H1 (cell line): ENCODE measurements around the gene DBX1. TPM values are rescaled to one million over a fixed set of nuclear protein-coding genes. Genes with fewer than 3 reads are reported as not detected.

Source experiments
- CTCF ChIA-PET: fragments of 300-600 bp; sonication (Branson Sonifier 250); formaldehyde crosslinking; loops from one replicate; lab custom pipeline; 2021; ENCODE audit not compliant: partially characterized antibody; lab: Charles Lee
- POLR2A ChIA-PET: fragments of 300-600 bp; sonication (Branson Sonifier 250); formaldehyde crosslinking; loops from one replicate; lab custom pipeline; 2021; ENCODE audit warnings: inconsistent platforms; ENCODE audit not compliant: partially characterized antibody; lab: Charles Lee
- DNase-seq, 2 experiments: peaks; one replicate each; pipeline versions ENCODE4 v3.0.0 to v3.0.0-alpha.2; 2010 to 2022; ENCODE audit warnings: low spot score in 2 of 2, low read depth in 1 of 2, mixed read lengths in 1 of 2
- FAIRE-seq: peaks from 2 replicates; lab custom pipeline; 2011; peaks lifted over from hg19 to GRCh38; lab: Jason Lieb, UNC
- H2AFZ ChIP-seq: 2 replicates; pipeline ENCODE4 v1.8.1; 2012; ENCODE audit warnings: low read length, inconsistent platforms
- H2AK5ac ChIP-seq: 2 replicates; pipeline ENCODE4 v1.6.1; 2013; ENCODE audit warnings: low read depth, low read length
- H2BK120ac ChIP-seq: replicated peaks from 2 replicates; pipeline ENCODE3; 2013; ENCODE audit warnings: low read depth, low read length, inconsistent platforms
- H2BK12ac ChIP-seq: 2 replicates; pipeline ENCODE4 v1.6.1; 2013; ENCODE audit warnings: low read depth, low read length
- H2BK15ac ChIP-seq: 2 replicates; pipeline ENCODE4 v1.6.1; 2013; ENCODE audit warnings: low read length
- H2BK20ac ChIP-seq: 2 replicates; pipeline ENCODE4 v1.6.1; 2013; ENCODE audit warnings: low read length
- H2BK5ac ChIP-seq: 2 replicates; pipeline ENCODE4 v1.6.1; 2013; ENCODE audit warnings: low read depth, low read length
- H3K14ac ChIP-seq: 2 replicates; pipeline ENCODE4 v1.6.1; 2013; ENCODE audit warnings: inconsistent platforms; ENCODE audit not compliant: insufficient read length
- H3K18ac ChIP-seq: 2 replicates; pipeline ENCODE4 v1.6.1; 2013; ENCODE audit warnings: low read length; ENCODE audit errors: extremely low read depth
- H3K23ac ChIP-seq: 2 replicates; pipeline ENCODE4 v1.6.1; 2013; ENCODE audit warnings: inconsistent platforms; ENCODE audit not compliant: insufficient read length
- H3K23me2 ChIP-seq: 2 replicates; pipeline ENCODE4 v1.6.1; 2013; ENCODE audit warnings: low read depth, low read length
- H3K27ac ChIP-seq: 2 replicates; pipeline ENCODE4 v1.6.1; 2011; ENCODE audit warnings: low read depth, low read length, inconsistent platforms
- H3K27me3 ChIP-seq, 4 experiments: replicated peaks in 1 of 4; 1 replicate in 1 of 4; 2 replicates in 3 of 4; pipeline versions ENCODE4 v1.6.1 to v1.8.1; 2011 to 2013; ENCODE audit warnings: low read length in 3 of 4, mild to moderate bottlenecking in 3 of 4, inconsistent platforms in 2 of 4, mixed read lengths in 2 of 4, moderate library complexity in 1 of 4; ENCODE audit not compliant: control insufficient read depth in 3 of 4, insufficient read depth in 3 of 4; ENCODE audit errors: extremely low read depth in 1 of 4
- H3K36me3 ChIP-seq, 4 experiments: 2 replicates each; pipeline versions ENCODE4 v1.6.1 to v1.8.1; 2011 to 2013; ENCODE audit warnings: mild to moderate bottlenecking in 4 of 4, low read length in 3 of 4, moderate library complexity in 2 of 4, control low read depth in 1 of 4, inconsistent platforms in 1 of 4; ENCODE audit not compliant: insufficient read depth in 4 of 4, control insufficient read depth in 2 of 4
- H3K4ac ChIP-seq: replicated peaks from 2 replicates; pipeline ENCODE3; 2013; ENCODE audit warnings: low read length, low read depth, mixed read lengths, inconsistent platforms; ENCODE audit not compliant: insufficient read length
- H3K4me1 ChIP-seq, 4 experiments: replicated peaks in 1 of 4; 1 replicate in 1 of 4; 2 replicates in 3 of 4; pipeline versions ENCODE4 v1.6.1 to v1.8.1; 2011 to 2013; ENCODE audit warnings: low read length in 3 of 4, inconsistent platforms in 2 of 4, mixed read lengths in 1 of 4; ENCODE audit not compliant: insufficient read depth in 4 of 4, control insufficient read depth in 3 of 4
- H3K4me2 ChIP-seq, 2 experiments: 2 replicates each; pipeline versions ENCODE4 v1.6.1 to v1.8.1; 2011 to 2013; ENCODE audit warnings: low read depth in 2 of 2, low read length in 2 of 2, control low read depth in 1 of 2, inconsistent platforms in 1 of 2, mild to moderate bottlenecking in 1 of 2; ENCODE audit not compliant: insufficient read depth in 1 of 2
- H3K4me3 ChIP-seq, 4 experiments: fragments of 200-600, 300-600 bp in 1 of 4; sonication (generic), shearing (Covaris generic), sonication (Bioruptor Twin) in 1 of 4; 2 replicates each; pipeline versions ENCODE4 v1.5.1 to v1.8.1; 2011 to 2016; ENCODE audit warnings: low read length in 4 of 4, low read depth in 3 of 4, control low read depth in 2 of 4, inconsistent platforms in 2 of 4, mild to moderate bottlenecking in 2 of 4, mixed read lengths in 1 of 4, moderate library complexity in 1 of 4; ENCODE audit not compliant: insufficient read depth in 2 of 4; ENCODE audit errors: extremely low read depth in 1 of 4
- H3K56ac ChIP-seq: replicated peaks from 2 replicates; pipeline ENCODE3; 2013; ENCODE audit warnings: low read depth, mild to moderate bottlenecking, mixed read lengths, low read length, inconsistent platforms; ENCODE audit not compliant: insufficient read length
- H3K79me1 ChIP-seq: 2 replicates; pipeline ENCODE4 v1.6.1; 2013; ENCODE audit warnings: low read depth, low read length, control low read depth
- H3K79me2 ChIP-seq, 2 experiments: 2 replicates each; pipeline versions ENCODE4 v1.6.1 to v1.8.1; 2012 to 2013; ENCODE audit warnings: low read length in 2 of 2, mild to moderate bottlenecking in 2 of 2, inconsistent platforms in 1 of 2; ENCODE audit not compliant: insufficient read depth in 2 of 2, control insufficient read depth in 1 of 2
- H3K9ac ChIP-seq, 4 experiments: replicated peaks in 1 of 4; 1 replicate in 1 of 4; 2 replicates in 3 of 4; pipeline versions ENCODE4 v1.6.1 to v1.8.1; 2011 to 2013; ENCODE audit warnings: low read depth in 3 of 4, low read length in 3 of 4, control low read depth in 2 of 4, mild to moderate bottlenecking in 2 of 4, moderate library complexity in 2 of 4, inconsistent platforms in 1 of 4; ENCODE audit errors: extremely low read depth in 1 of 4
- H3K9me3 ChIP-seq, 2 experiments: 2 replicates each; pipeline versions ENCODE4 v1.6.1 to v1.8.1; 2012 to 2013; ENCODE audit warnings: mild to moderate bottlenecking in 2 of 2, moderate library complexity in 2 of 2, control low read depth in 1 of 2, inconsistent platforms in 1 of 2, low read depth in 1 of 2, low read length in 1 of 2, mixed read lengths in 1 of 2; ENCODE audit not compliant: insufficient read depth in 2 of 2
- H4K20me1 ChIP-seq, 2 experiments: replicated peaks in 1 of 2; 2 replicates each; pipeline versions ENCODE3 to v1.8.1; 2011 to 2013; ENCODE audit warnings: inconsistent platforms in 2 of 2, low read length in 2 of 2, mild to moderate bottlenecking in 1 of 2; ENCODE audit not compliant: insufficient read depth in 2 of 2, control insufficient read depth in 1 of 2
- H4K5ac ChIP-seq: 2 replicates; pipeline ENCODE4 v1.6.1; 2013; ENCODE audit warnings: low read length, low read depth, mixed read lengths, inconsistent platforms; ENCODE audit not compliant: insufficient read length
- H4K8ac ChIP-seq: 2 replicates; pipeline ENCODE4 v1.8.0; 2013; ENCODE audit warnings: mild to moderate bottlenecking, moderate library complexity, low read length, inconsistent platforms; ENCODE audit not compliant: insufficient read depth; ENCODE audit errors: extremely low read depth
- H4K91ac ChIP-seq: replicated peaks from 2 replicates; pipeline ENCODE3; 2013; ENCODE audit warnings: low read length, mixed read lengths, inconsistent platforms; ENCODE audit not compliant: insufficient read length
- ASH2L ChIP-seq: fragments of 200-600, 300-600 bp; sonication (generic); IDR thresholded peaks from one replicate; pipeline ENCODE4 v1.7.1; 2017; ENCODE audit warnings: low read length
- EGR1 ChIP-seq: IDR thresholded peaks from 2 replicates; pipeline ENCODE4 v1.6.1; 2011; ENCODE audit warnings: low read depth, low read length, borderline replicate concordance
- EZH2 ChIP-seq: fragments of 200-600 bp; sonication (generic); IDR thresholded peaks from 2 replicates; pipeline ENCODE4 v1.7.1; 2012; ENCODE audit warnings: low read depth, mild to moderate bottlenecking, moderate library complexity, low read length, inconsistent platforms; ENCODE audit not compliant: severe bottlenecking
- HDAC6 ChIP-seq: IDR thresholded peaks from one replicate; pipeline ENCODE4 v1.7.1; 2012; ENCODE audit warnings: low read depth, mild to moderate bottlenecking, inconsistent platforms, low read length, moderate library complexity
- JUN ChIP-seq: IDR thresholded peaks from 2 replicates; pipeline ENCODE4 v1.6.1; 2011; ENCODE audit warnings: low read depth, mild to moderate bottlenecking, improper control_type of control experiment, low read length
- KDM1A ChIP-seq: fragments of 200-600, 300-600 bp; sonication (generic); IDR thresholded peaks from 2 replicates; pipeline ENCODE4 v1.7.1; 2016; ENCODE audit warnings: mild to moderate bottlenecking, low read length, borderline replicate concordance
- KDM4A ChIP-seq: IDR thresholded peaks from one replicate; pipeline ENCODE4 v1.7.1; 2012; ENCODE audit warnings: low read depth, mild to moderate bottlenecking, moderate library complexity, low read length, inconsistent platforms; ENCODE audit not compliant: severe bottlenecking
- MAFK ChIP-seq: IDR thresholded peaks from 2 replicates; pipeline ENCODE4 v1.6.1; 2012; ENCODE audit warnings: low read depth, mild to moderate bottlenecking, improper control_type of control experiment, low read length
- POLR2AphosphoS5 ChIP-seq: IDR thresholded peaks from 2 replicates; pipeline ENCODE4 v1.6.1; 2011; ENCODE audit warnings: low read depth, low read length
- RNF2 ChIP-seq: fragments of 200-900, 300-1000 bp; sonication (generic); IDR thresholded peaks from 2 replicates; pipeline ENCODE4 v1.7.1; 2016; ENCODE audit warnings: borderline replicate concordance, low read depth, mild to moderate bottlenecking, antibody characterized with exemption, low read length; ENCODE audit not compliant: poor library complexity, severe bottlenecking; ENCODE audit errors: missing control alignments
- SRF ChIP-seq: IDR thresholded peaks from 2 replicates; pipeline ENCODE4 v1.6.1; 2011; ENCODE audit warnings: mild to moderate bottlenecking, low read depth, low read length, moderate library complexity
- TAF7 ChIP-seq: optimal IDR thresholded peaks from 2 replicates; pipeline ENCODE3; 2011; ENCODE audit warnings: low read depth, mild to moderate bottlenecking, inconsistent platforms, low read length, moderate library complexity, borderline replicate concordance
- TBP ChIP-seq: IDR thresholded peaks from 2 replicates; pipeline ENCODE4 v1.6.1; 2011; ENCODE audit warnings: low read depth, low read length, improper control_type of control experiment
- ZNF274 ChIP-seq: IDR thresholded peaks from 2 replicates; pipeline ENCODE4 v1.7.0; 2012; ENCODE audit warnings: low read length, borderline replicate concordance; ENCODE audit errors: extremely low read depth
- WGBS, 2 experiments: shearing (Covaris generic) in 1 of 2; methylation state at CpG; one replicate each; pipeline versions ENCODE4 v1.1.6 to v1.1.7; 2013 to 2015; ENCODE audit warnings: low lambda C conversion rate in 2 of 2, mixed read lengths in 2 of 2, inconsistent platforms in 1 of 2, low coverage in 1 of 2, missing lambda C conversion rate in 1 of 2; ENCODE audit not compliant: insufficient replicate concordance in 2 of 2, insufficient coverage in 1 of 2, insufficient read length in 1 of 2; ENCODE audit errors: extremely low coverage in 1 of 2, missing lambda C conversion rate in 1 of 2; 5-methylcytosine and 5-hydroxymethylcytosine counted together
- polyA plus RNA-seq, 7 experiments: library from polyadenylated mRNA; depleted of rRNA in 3 of 7; stranded (reverse) in 5 of 7; unstranded in 2 of 7; fragments of >200 nt in 5 of 7; fragments of 200-250 nt in 2 of 7; gene quantifications; 1 replicate in 5 of 7; 2 replicates in 1 of 7; 4 replicates in 1 of 7; pipeline versions ENCODE4 v1.2.1 to v1.2.3, GENCODE V29; 2011 to 2013; ENCODE audit warnings: missing spikeins in 2 of 7, mixed read lengths in 2 of 7
- total RNA-seq: library from RNA; stranded (reverse); fragmentation: NEBNext Ultra II Directional; extraction: Animal tissue kit (Norgen Biotek cat#: 25700); gene quantifications from 2 replicates; pipeline ENCODE4 v1.2.1, GENCODE V29; 2021

The DBX1 gene
- total and polyA plus RNA-seq, 2 of the 8 experiments (the other 6 are each of a cell fraction or from before 2014, with no cell fraction given) = not detected

DNA sequence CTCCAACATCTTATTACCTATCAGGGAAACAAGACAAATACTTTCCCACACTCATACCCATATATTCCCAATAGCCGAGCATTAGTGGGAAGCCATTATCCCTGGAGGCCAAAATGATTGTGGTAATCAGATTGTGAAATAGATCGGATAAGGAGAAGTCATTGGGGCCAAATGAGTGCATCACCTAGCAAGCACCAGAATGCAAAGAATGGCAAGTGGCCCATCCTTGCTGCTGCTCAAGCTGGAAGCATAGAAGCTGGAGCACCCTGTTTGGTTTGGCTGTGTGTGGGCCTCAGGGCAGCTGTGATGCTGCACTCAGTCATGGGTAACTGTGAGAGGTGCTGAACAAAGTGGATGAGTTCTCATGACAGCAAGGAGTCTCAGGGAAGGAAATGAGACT, 18.7 kb upstream of the DBX1 start:
- no peak overlapping the region for H4K5ac ChIP-seq
- H2BK5ac ChIP-seq = no peak overlapping the region
- H3K79me1 ChIP-seq = no peaks in the 10 kb centered on the region
- H3K27ac ChIP-seq = no peak overlapping the region
- H3K9me3 ChIP-seq = peaks cover 0 to 2% of the 10 kb centered on the region in 2 experiments; a peak in 1 of 4 replicates
- H3K36me3 ChIP-seq = no peaks in the 10 kb centered on the region
- WGBS, 2 experiments = 94% methylated on average over 2 of the region's 2 CpGs; no CpG with 5 or more reads in 1 of the 2 experiments
- TF ChIP-seq HDAC6 (no peak), KDM4A (no peak), RNF2 (no peak), TBP (no peak), JUN (no peak), ASH2L (no peak), EZH2 (no peak), TAF7 (no peak), EGR1 (no peak), ZNF274 (no peak), SRF (no peak), POLR2AphosphoS5 (no peak), MAFK (no peak), KDM1A (no peak)
- no peak for DNase-seq
- H2BK120ac ChIP-seq = no peak overlapping the region
- ChIA-PET POLR2A (no interaction called here), CTCF (interaction anchor here (1.4 to 2.2 kb wide), 2 partner anchors 12 to 44 kb away, joined by 4 to 6 read pairs; no protein-coding TSS in a partner anchor)
- no peak overlapping the region for H2AK5ac ChIP-seq
- H3K23ac ChIP-seq = no peak overlapping the region
- H4K8ac ChIP-seq = no peak overlapping the region
- H2BK12ac ChIP-seq = no peak overlapping the region
- no peak overlapping the region for H4K91ac ChIP-seq
- no peaks in the 10 kb centered on the region for H3K4me1 ChIP-seq
- H3K14ac ChIP-seq = no peak overlapping the region
- no peaks in the 10 kb centered on the region; a peak in 2 of 7 replicates for H3K27me3 ChIP-seq
- no peaks in the 10 kb centered on the region for H3K79me2 ChIP-seq
- H3K4me3 ChIP-seq = no peak overlapping the region
- no peak overlapping the region for H2AFZ ChIP-seq
- H3K18ac ChIP-seq = no peak overlapping the region
- H3K23me2 ChIP-seq = no peaks in the 10 kb centered on the region
- no peak overlapping the region for H3K4ac ChIP-seq
- H4K20me1 ChIP-seq = no peaks in the 10 kb centered on the region
- no peak overlapping the region for H3K9ac ChIP-seq
- no peak overlapping the region for H3K56ac ChIP-seq
- FAIRE-seq = no peak
- H2BK20ac ChIP-seq = no peak overlapping the region
- H2BK15ac ChIP-seq = no peak overlapping the region
- no peak overlapping the region for H3K4me2 ChIP-seq
